ENCODE data around the gene SRRM2. TPM values are rescaled to one million over a fixed set of nuclear protein-coding genes. Genes with fewer than 3 reads are reported as not detected.

The SRRM2 gene
- total RNA-seq, 1 donor from 2014 or later, result 114 TPM

GRCh38 chr16:2777231-2777902, 24.9 kb downstream of the SRRM2 start, which contains the start of gene ELOB:
Gene ELOB, minus strand, starts transcription at chr16:2777280. Its CDS starts 41 bp downstream, at chr16:2777239.
- DNase-seq (ENCODE audit: low read depth), result peak; percentile 45

GRCh38 chr16:2777903-2778629, 25.6 kb downstream of the SRRM2 start:
- peak; percentile 26 for DNase-seq (ENCODE audit: low read depth)

- DNase-seq (ENCODE audit: low read depth), result no peak
These were observed 26.2 kb downstream of the SRRM2 start for GRCh38 chr16:2778630-2778958.

GRCh38 chr16:2779151-2779920, 26.9 kb downstream of the SRRM2 start:
- DNase-seq (ENCODE audit: low read depth), result no peak

- no peak for DNase-seq (ENCODE audit: low read depth)
These were observed 27.8 kb downstream of the SRRM2 start for GRCh38 chr16:2779978-2780898.

GRCh38 chr16:2782583-2783351, 30.3 kb downstream of the SRRM2 start:
- DNase-seq (ENCODE audit: low read depth), result no peak

- DNase-seq (ENCODE audit: low read depth), result no peak
These were observed 31.3 kb downstream of the SRRM2 start for GRCh38 chr16:2783581-2784357.

GRCh38 chr16:2784358-2785100, 32.1 kb downstream of the SRRM2 start:
- no peak for DNase-seq (ENCODE audit: low read depth)

GRCh38 chr16:2785101-2785991, 32.9 kb downstream of the SRRM2 start:
- DNase-seq (ENCODE audit: low read depth), result no peak

GRCh38 chr16:2786061-2786825, 33.8 kb downstream of the SRRM2 start:
- DNase-seq (ENCODE audit: low read depth), result no peak

- DNase-seq (ENCODE audit: low read depth), result no peak
These were observed 34.4 kb downstream of the SRRM2 start for GRCh38 chr16:2786826-2787151.

GRCh38 chr16:2787406-2787805, 35.0 kb downstream of the SRRM2 start, which contains the start of gene PRSS33:
Gene PRSS33, minus strand, starts transcription at chr16:2787560. Its CDS starts 1,013 bp downstream, at chr16:2786547.
- no peak for DNase-seq (ENCODE audit: low read depth)

- DNase-seq (ENCODE audit: low read depth), result no peak
These were observed 35.5 kb downstream of the SRRM2 start for GRCh38 chr16:2787961-2788360.

GRCh38 chr16:2790631-2791030, 38.2 kb downstream of the SRRM2 start:
- DNase-seq (ENCODE audit: low read depth), result no peak

GRCh38 chr16:2791174-2791573, 38.7 kb downstream of the SRRM2 start:
- no peak for DNase-seq (ENCODE audit: low read depth)

- no peak for DNase-seq (ENCODE audit: low read depth)
These were observed 40.5 kb downstream of the SRRM2 start for GRCh38 chr16:2792940-2793339.

GRCh38 chr16:2795395-2796143, 43.1 kb downstream of the SRRM2 start:
- DNase-seq (ENCODE audit: low read depth), result no peak

Measured in renal cortical epithelial cell (primary cell).